Kidney (tissue), 14 donors: ENCODE data around the gene CLCN2. TPM values are rescaled to one million over a fixed set of nuclear protein-coding genes. Genes with fewer than 3 reads are reported as not detected.

ENCODE experiments used
- DNase-seq, 5 donors: peaks; one replicate each; pipeline ENCODE4 v3.0.0-alpha.2; 2013 to 2020
- FAIRE-seq: peaks from 2 replicates; lab custom pipeline; 2012; peaks lifted over from hg19 to GRCh38; lab: Jason Lieb, UNC
- H3K27ac ChIP-seq, 2 donors: one replicate each; pipeline ENCODE4 v1.7.0; 2013; ENCODE audit warnings: low read depth in 2 of 2, low read length in 2 of 2, inconsistent platforms in 1 of 2
- H3K27me3 ChIP-seq: one replicate; pipeline ENCODE4 v1.7.1; 2013; ENCODE audit warnings: low read length, inconsistent platforms; ENCODE audit not compliant: control insufficient read depth, insufficient read depth
- H3K36me3 ChIP-seq, 3 donors: one replicate each; pipeline versions ENCODE4 v1.7.0 to v1.7.1; 2013; ENCODE audit warnings: low read length in 3 of 3, control low read depth in 1 of 3, inconsistent platforms in 1 of 3; ENCODE audit not compliant: insufficient read depth in 3 of 3, control insufficient read depth in 2 of 3
- H3K4me1 ChIP-seq, 3 donors: one replicate each; pipeline versions ENCODE4 v1.7.0 to v1.7.1; 2013; ENCODE audit warnings: low read length in 3 of 3, inconsistent platforms in 1 of 3, low read depth in 1 of 3; ENCODE audit not compliant: control insufficient read depth in 2 of 3, insufficient read depth in 2 of 3
- H3K4me3 ChIP-seq, 3 donors: one replicate each; pipeline versions ENCODE4 v1.7.0 to v1.8.1; 2013; ENCODE audit warnings: low read length in 3 of 3, control low read depth in 1 of 3, inconsistent platforms in 1 of 3
- H3K9ac ChIP-seq, 3 donors: one replicate each; pipeline versions ENCODE4 v1.7.0 to v1.7.1; 2013; ENCODE audit warnings: low read length in 3 of 3, control low read depth in 1 of 3, inconsistent platforms in 1 of 3
- H3K9me3 ChIP-seq, 3 donors: one replicate each; pipeline versions ENCODE4 v1.7.0 to v1.7.1; 2013; ENCODE audit warnings: low read length in 3 of 3, control low read depth in 1 of 3, inconsistent platforms in 1 of 3; ENCODE audit not compliant: control insufficient read depth in 2 of 3, insufficient read depth in 1 of 3
- CTCF ChIP-seq: IDR thresholded peaks from 3 replicates; pipeline ENCODE4 v1.5.1; 2012; ENCODE audit warnings: mild to moderate bottlenecking, moderate library complexity, borderline replicate concordance; ENCODE audit not compliant: insufficient read depth; ENCODE audit errors: extremely low read depth
- intact Hi-C: fragments of 100-400 bp; cut with DNase I; formaldehyde crosslinking; loops from one replicate; pipeline ENCODE4 v1.11.1; 2022
- polyA plus RNA-seq: library from polyadenylated mRNA; stranded (reverse); fragments of 350-450 nt; fragmentation: Illumina TruSeq; extraction: RNeasy Lipid Tissue Mini Kit (QIAGEN cat#74804); gene quantifications from one replicate; pipeline ENCODE4 v1.2.3, GENCODE V29; 2014; ENCODE audit warnings: low read depth, low replicate concordance; ENCODE audit not compliant: insufficient read depth
- total RNA-seq: library from RNA; stranded (reverse); fragmentation: NEBNext Ultra II Directional; extraction: Animal tissue kit (Norgen Biotek cat#: 25700); gene quantifications from one replicate; pipeline ENCODE4 v1.2.1, GENCODE V29; 2021
- donor health status: control.
- donor health status: control.
- donor health status: control.
- donor health status: control.
- donor health status: control.
- donor health status: DM: yes; HTN: yes; CAD: no.
- donor health status: Normal renal cell carcinoma (clear cell type).

The CLCN2 gene
- total and polyA plus RNA-seq, 2 donors from 2014 or later = 6.4 to 10.4 TPM

- H3K4me3 ChIP-seq = peak overlapping the region; percentile 21 to 90 (median 79)
- no peaks in the 10 kb centered on the region for H3K9me3 ChIP-seq
- intact Hi-C loops = no loop called here
- H3K27ac ChIP-seq = peak overlapping the region; percentile 90 to 94
- peaks cover 0 to 18% (median 12%) of the 10 kb centered on the region in 3 donors for H3K36me3 ChIP-seq
- no peaks in the 10 kb centered on the region for H3K27me3 ChIP-seq
- H3K9ac ChIP-seq = peak overlapping the region in 2 of 3 donors; percentile 54 to 87
- FAIRE-seq (no peak), DNase-seq (peak in 1 of 5 donors; percentile 71)
- no peak for TF ChIP-seq CTCF
- H3K4me1 ChIP-seq = peaks cover 0 to 34% (median 24%) of the 10 kb centered on the region in 3 donors
These were observed 45.3 kb downstream of the CLCN2 start for GRCh38 chr3:184315871-184316661.

- no peaks in the 10 kb centered on the region for H3K9me3 ChIP-seq
- peaks cover 0 to 12% (median 6%) of the 10 kb centered on the region in 3 donors for H3K36me3 ChIP-seq
- peak overlapping the region; percentile 76 to 90 (median 79) for H3K4me3 ChIP-seq
- H3K27ac ChIP-seq = peak overlapping the region; percentile 90 to 94
- DNase-seq = peak in 1 of 5 donors; percentile 24
- peak overlapping the region; percentile 61 to 87 (median 85) for H3K9ac ChIP-seq
- intact Hi-C loops = no loop called here
- no peaks in the 10 kb centered on the region for H3K27me3 ChIP-seq
- no peak for TF ChIP-seq CTCF
- no peak for FAIRE-seq
- H3K4me1 ChIP-seq = peaks cover 0 to 34% (median 24%) of the 10 kb centered on the region in 3 donors
These were observed 45.9 kb downstream of the CLCN2 start for GRCh38 chr3:184315543-184315867.

GRCh38 chr3:184314700-184315542 lies 46.5 kb downstream of the CLCN2 start:
- H3K27ac ChIP-seq = peak overlapping the region; percentile 90 to 94
- peak overlapping the region; percentile 61 to 87 (median 85) for H3K9ac ChIP-seq
- no peaks in the 10 kb centered on the region for H3K27me3 ChIP-seq
- intact Hi-C loops = no loop called here
- peak overlapping the region; percentile 79 to 90 (median 85) for H3K4me3 ChIP-seq
- peaks cover 0 to 10% (median 5%) of the 10 kb centered on the region in 3 donors for H3K36me3 ChIP-seq
- H3K4me1 ChIP-seq = peaks cover 0 to 30% (median 24%) of the 10 kb centered on the region in 3 donors
- no peak for FAIRE-seq
- TF ChIP-seq CTCF = no peak
- H3K9me3 ChIP-seq = no peaks in the 10 kb centered on the region
- DNase-seq = peak; percentile 65 to 96 (median 80)
